Upper lobe of right lung (tissue), 1 donor: Measurements from ENCODE around the gene SLC29A3. TPM values are rescaled to one million over a fixed set of nuclear protein-coding genes. Genes with fewer than 3 reads are reported as not detected.
A peak's percentile ranks its signal among the peaks of the same experiment; 100 is the strongest.

Experiments
- ATAC-seq: fragments of 200-7000 bp; cut with Tn5 transposase; one replicate; pipeline ENCODE4 v1.9.1; 2020; ENCODE audit warnings: mild to moderate bottlenecking, moderate library complexity
- DNase-seq: peaks from one replicate; pipeline ENCODE4 v3.0.0-alpha.2; 2020
- H3K27ac ChIP-seq: fragments of 200-600 bp; one replicate; pipeline ENCODE4 v1.8.0; 2022
- H3K27me3 ChIP-seq: fragments of 200-600 bp; one replicate; pipeline ENCODE4 v1.8.0; 2022; ENCODE audit warnings: mild to moderate bottlenecking
- H3K36me3 ChIP-seq: fragments of 200-600 bp; one replicate; pipeline ENCODE4 v1.8.0; 2022
- H3K4me1 ChIP-seq: fragments of 200-600 bp; one replicate; pipeline ENCODE4 v1.8.0; 2022
- H3K4me3 ChIP-seq: fragments of 200-600 bp; one replicate; pipeline ENCODE4 v1.8.0; 2022; ENCODE audit warnings: mild to moderate bottlenecking
- H3K9me3 ChIP-seq: fragments of 200-600 bp; one replicate; pipeline ENCODE4 v1.8.0; 2022
- intact Hi-C: fragments of 100-400 bp; cut with DNase I; formaldehyde crosslinking; loops from one replicate; pipeline ENCODE4 v1.11.0; 2022
- total RNA-seq: library from RNA; stranded (reverse); fragmentation: NEBNext Ultra II Directional; extraction: Animal tissue kit (Norgen Biotek cat#: 25700); gene quantifications from one replicate; pipeline ENCODE4 v1.2.1, GENCODE V29; 2021
- TF ChIP-seq, protein P1 (sequence below): fragments of 200-600 bp; IDR thresholded peaks from one replicate; pipeline ENCODE4 v1.8.0; 2022; ENCODE audit warnings: antibody characterized with exemption
- donor health status: DM: no; HTN: yes; CAD: no; lungs with severe emphysema.

Gene SLC29A3
- total RNA-seq, 1 donor from 2014 or later, result 14.8 TPM

DNA sequence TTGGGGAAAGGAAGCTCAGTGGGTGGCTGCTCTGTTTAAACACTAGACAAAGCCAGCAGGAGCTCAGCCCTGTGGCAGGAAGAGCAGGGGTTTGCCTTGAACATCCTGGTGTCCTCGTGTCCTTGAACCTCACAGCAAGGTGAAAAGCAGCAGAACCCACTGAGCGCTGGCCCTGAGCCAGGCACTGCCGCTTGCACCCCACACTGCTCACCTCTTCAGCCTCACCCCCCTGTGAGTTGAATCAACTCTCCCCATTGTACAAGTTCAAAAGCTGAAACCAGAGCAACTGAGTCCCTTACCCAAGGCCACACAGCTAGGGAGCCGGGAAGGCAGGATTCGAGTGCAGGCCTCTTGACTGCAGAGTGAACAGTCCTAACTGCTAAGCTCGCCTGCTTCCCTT lies 32.0 kb downstream of the SLC29A3 start:
- H3K27ac ChIP-seq, result no peak overlapping the region
- no peaks in the 10 kb centered on the region for H3K4me1 ChIP-seq
- H3K9me3 ChIP-seq, result no peaks in the 10 kb centered on the region
- intact Hi-C loops, result no loop called here
- H3K36me3 ChIP-seq, result peaks cover 16% of the 10 kb centered on the region
- no peak overlapping the region for H3K4me3 ChIP-seq
- H3K27me3 ChIP-seq, result no peaks in the 10 kb centered on the region
- ATAC-seq (no peak), DNase-seq (no peak)
- TF ChIP-seq, protein P1, sequence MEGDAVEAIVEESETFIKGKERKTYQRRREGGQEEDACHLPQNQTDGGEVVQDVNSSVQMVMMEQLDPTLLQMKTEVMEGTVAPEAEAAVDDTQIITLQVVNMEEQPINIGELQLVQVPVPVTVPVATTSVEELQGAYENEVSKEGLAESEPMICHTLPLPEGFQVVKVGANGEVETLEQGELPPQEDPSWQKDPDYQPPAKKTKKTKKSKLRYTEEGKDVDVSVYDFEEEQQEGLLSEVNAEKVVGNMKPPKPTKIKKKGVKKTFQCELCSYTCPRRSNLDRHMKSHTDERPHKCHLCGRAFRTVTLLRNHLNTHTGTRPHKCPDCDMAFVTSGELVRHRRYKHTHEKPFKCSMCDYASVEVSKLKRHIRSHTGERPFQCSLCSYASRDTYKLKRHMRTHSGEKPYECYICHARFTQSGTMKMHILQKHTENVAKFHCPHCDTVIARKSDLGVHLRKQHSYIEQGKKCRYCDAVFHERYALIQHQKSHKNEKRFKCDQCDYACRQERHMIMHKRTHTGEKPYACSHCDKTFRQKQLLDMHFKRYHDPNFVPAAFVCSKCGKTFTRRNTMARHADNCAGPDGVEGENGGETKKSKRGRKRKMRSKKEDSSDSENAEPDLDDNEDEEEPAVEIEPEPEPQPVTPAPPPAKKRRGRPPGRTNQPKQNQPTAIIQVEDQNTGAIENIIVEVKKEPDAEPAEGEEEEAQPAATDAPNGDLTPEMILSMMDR, result no peak

DNA sequence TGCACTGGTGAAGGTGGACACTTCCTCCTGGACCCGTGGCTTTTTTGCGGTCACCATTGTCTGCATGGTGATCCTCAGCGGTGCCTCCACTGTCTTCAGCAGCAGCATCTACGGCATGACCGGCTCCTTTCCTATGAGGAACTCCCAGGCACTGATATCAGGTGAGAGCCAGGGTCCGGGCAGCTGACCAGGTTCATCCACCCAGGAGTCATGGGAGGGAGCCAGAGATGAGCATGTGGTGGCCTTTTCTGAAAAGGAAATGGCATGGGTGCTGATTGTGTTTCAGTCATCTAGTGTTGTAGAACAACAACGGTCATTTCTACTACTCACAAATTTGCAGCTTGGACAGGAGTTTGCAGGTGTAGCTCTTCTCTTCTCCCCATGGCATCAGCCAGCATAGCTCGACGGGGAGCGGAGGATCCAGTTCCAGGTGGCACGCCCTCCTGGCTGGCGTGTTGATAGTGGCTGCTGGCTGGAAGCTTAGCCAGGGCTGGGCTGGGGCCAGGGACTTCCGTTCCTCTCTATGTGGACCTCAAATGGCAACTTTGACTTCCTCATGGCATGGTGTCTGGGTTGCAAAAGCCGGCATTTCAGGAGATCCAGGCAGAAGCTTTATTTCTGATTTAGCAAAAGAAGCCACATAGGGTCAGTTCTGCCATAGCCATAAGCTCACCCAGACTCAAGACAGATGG lies 32.7 kb downstream of the SLC29A3 start:
- H3K4me1 ChIP-seq, result no peaks in the 10 kb centered on the region
- peaks cover 21% of the 10 kb centered on the region for H3K36me3 ChIP-seq
- no peak overlapping the region for H3K27ac ChIP-seq
- peak; percentile 67 for ATAC-seq
- H3K27me3 ChIP-seq, result no peaks in the 10 kb centered on the region
- no peak for DNase-seq
- TF ChIP-seq, protein P1, result no peak
- intact Hi-C loops, result no loop called here
- H3K4me3 ChIP-seq, result no peak overlapping the region
- H3K9me3 ChIP-seq, result no peaks in the 10 kb centered on the region

DNA sequence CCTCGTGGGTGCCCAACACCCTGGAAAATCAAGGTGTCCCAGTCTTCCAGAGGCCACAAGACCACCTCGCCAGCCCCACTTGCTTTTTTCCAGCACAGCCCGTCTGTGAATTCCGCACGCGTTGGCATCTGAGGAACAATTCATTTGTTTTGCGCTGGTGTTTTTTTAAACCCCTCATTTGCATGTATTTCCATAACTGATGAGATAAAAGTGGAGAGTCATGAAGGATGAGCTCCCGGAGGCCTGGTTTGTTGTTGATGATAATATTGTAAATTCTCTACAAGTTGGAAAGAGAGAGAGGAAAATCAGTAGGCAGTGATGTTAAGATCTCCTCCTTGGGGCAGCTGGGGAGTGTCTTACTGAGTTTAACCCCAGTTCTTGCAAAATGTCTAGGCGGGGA lies 34.6 kb downstream of the SLC29A3 start:
- DNase-seq (no peak), ATAC-seq (no peak)
- Histone ChIP-seq H3K27ac (no peak overlapping the region), H3K36me3 (peaks cover 21% of the 10 kb centered on the region), H3K27me3 (no peaks in the 10 kb centered on the region), H3K4me1 (no peaks in the 10 kb centered on the region), H3K9me3 (no peaks in the 10 kb centered on the region), H3K4me3 (no peak overlapping the region)
- TF ChIP-seq, protein P1, result no peak
- intact Hi-C loops, result no loop called here

DNA sequence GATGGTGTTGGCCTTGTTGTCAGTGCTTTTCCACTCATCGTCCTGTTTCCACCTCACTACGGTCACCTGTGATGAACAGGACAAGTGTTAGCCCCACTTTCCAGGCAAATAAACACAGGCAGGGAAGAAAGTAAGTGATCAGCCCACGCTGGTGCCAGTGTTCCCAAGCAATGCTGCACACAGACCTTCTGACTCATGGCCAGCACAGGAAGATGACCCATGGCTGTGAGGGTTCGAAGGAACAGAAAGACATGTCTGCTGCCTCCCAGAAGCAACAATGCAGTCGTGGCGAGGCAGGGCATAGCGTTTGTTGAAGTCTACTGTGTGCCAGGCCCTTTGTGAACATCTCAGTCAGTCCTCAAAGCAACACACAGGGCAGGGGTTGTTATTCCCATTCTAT lies 35.7 kb downstream of the SLC29A3 start:
- H3K9me3 ChIP-seq, result no peaks in the 10 kb centered on the region
- peaks cover 21% of the 10 kb centered on the region for H3K36me3 ChIP-seq
- DNase-seq, result no peak
- H3K4me3 ChIP-seq, result no peak overlapping the region
- H3K27ac ChIP-seq, result no peak overlapping the region
- TF ChIP-seq, protein P1, result no peak
- H3K4me1 ChIP-seq, result no peaks in the 10 kb centered on the region
- intact Hi-C loops, result no loop called here
- no peaks in the 10 kb centered on the region for H3K27me3 ChIP-seq
- no peak for ATAC-seq

DNA sequence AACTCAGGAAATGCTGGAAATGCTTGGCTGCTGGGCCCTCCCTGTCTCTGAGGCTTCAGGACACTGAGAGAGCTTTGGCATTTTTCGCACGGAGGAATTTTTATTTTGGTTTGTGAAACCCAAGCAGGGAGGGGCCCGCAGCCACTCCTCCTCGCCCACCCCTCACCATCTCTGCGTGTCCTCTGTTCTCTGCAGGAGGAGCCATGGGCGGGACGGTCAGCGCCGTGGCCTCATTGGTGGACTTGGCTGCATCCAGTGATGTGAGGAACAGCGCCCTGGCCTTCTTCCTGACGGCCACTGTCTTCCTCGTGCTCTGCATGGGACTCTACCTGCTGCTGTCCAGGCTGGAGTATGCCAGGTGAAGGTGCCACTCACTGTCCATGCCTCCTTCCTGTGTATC lies 36.8 kb downstream of the SLC29A3 start:
- H3K4me3 ChIP-seq, result no peak overlapping the region

More for the DNA sequence above, 36.8 kb downstream of the SLC29A3 start:
- H3K9me3 ChIP-seq, result no peaks in the 10 kb centered on the region
- no peak for DNase-seq
- peaks cover 21% of the 10 kb centered on the region for H3K36me3 ChIP-seq
- TF ChIP-seq, protein P1, result no peak
- H3K27ac ChIP-seq, result no peak overlapping the region
- H3K27me3 ChIP-seq, result no peaks in the 10 kb centered on the region
- intact Hi-C loops, result no loop called here
- ATAC-seq, result no peak
- H3K4me1 ChIP-seq, result no peaks in the 10 kb centered on the region
